HS-27A (cell line): Measurements from ENCODE around the gene ABHD15.

Experiments
- DNase-seq: peaks from one replicate; pipeline ENCODE4 v3.0.0-alpha.2; 2012; ENCODE audit warnings: low read depth, missing footprints

Gene ABHD15

GRCh38 chr17:29518359-29518758 lies 48.5 kb downstream of the ABHD15 start:
- DNase-seq = no peak

GRCh38 chr17:29514792-29515191 lies 52.0 kb downstream of the ABHD15 start:
- no peak for DNase-seq

GRCh38 chr17:29510953-29511352 lies 55.9 kb downstream of the ABHD15 start:
- no peak for DNase-seq
